ENCODE results near the gene NINJ1.

The NINJ1 gene

GRCh38 chr9:93091453-93092081 lies 42.5 kb downstream of the NINJ1 start:
- Histone ChIP-seq H3K36me3 (ENCODE audit: low read length) (no peaks in the 10 kb centered on the region), H3K9me3 (ENCODE audit: insufficient read depth, low read length) (no peaks in the 10 kb centered on the region), H3K27ac (ENCODE audit: low read depth, low read length) (no peak overlapping the region), H3K4me2 (ENCODE audit: low read depth, low read length, poor library complexity, severe bottlenecking) (no peak overlapping the region), H3K79me2 (ENCODE audit: insufficient read depth, low read length) (no peaks in the 10 kb centered on the region), H3K9ac (ENCODE audit: low read length) (no peak overlapping the region), H3K27me3 (ENCODE audit: low read length) (no peaks in the 10 kb centered on the region), H4K20me1 (ENCODE audit: low read depth, low read length) (no peaks in the 10 kb centered on the region), H3K4me3 (ENCODE audit: insufficient read depth, low read length, poor library complexity, severe bottlenecking) (no peak overlapping the region), H3F3A (ENCODE audit: insufficient read depth) (peaks cover 18% of the 10 kb centered on the region), H3K9me2 (replicated peaks; ENCODE audit: insufficient read depth, low read length) (no peaks in the 10 kb centered on the region), H2AFZ (ENCODE audit: low read depth, low read length, severe bottlenecking) (no peak overlapping the region)
- TF ChIP-seq EZH2phosphoT487 (conservative IDR thresholded peaks at IDR 0.05; ENCODE audit: low read length), result no peak
- no peak for TF ChIP-seq CTCF (IDR thresholded peaks at IDR 0.05; ENCODE audit: insufficient read depth, low read length, poor library complexity, severe bottlenecking)

- Histone ChIP-seq H3K27me3 (ENCODE audit: low read length) (no peaks in the 10 kb centered on the region), H2AFZ (ENCODE audit: low read depth, low read length, severe bottlenecking) (no peak overlapping the region), H3K9me2 (replicated peaks; ENCODE audit: insufficient read depth, low read length) (no peaks in the 10 kb centered on the region), H3K36me3 (ENCODE audit: low read length) (no peaks in the 10 kb centered on the region), H3K4me3 (ENCODE audit: insufficient read depth, low read length, poor library complexity, severe bottlenecking) (no peak overlapping the region), H4K20me1 (ENCODE audit: low read depth, low read length) (no peaks in the 10 kb centered on the region), H3K9me3 (ENCODE audit: insufficient read depth, low read length) (no peaks in the 10 kb centered on the region), H3K27ac (ENCODE audit: low read depth, low read length) (no peak overlapping the region), H3F3A (ENCODE audit: insufficient read depth) (peaks cover 18% of the 10 kb centered on the region), H3K4me2 (ENCODE audit: low read depth, low read length, poor library complexity, severe bottlenecking) (no peak overlapping the region), H3K9ac (ENCODE audit: low read length) (no peak overlapping the region), H3K79me2 (ENCODE audit: insufficient read depth, low read length) (no peaks in the 10 kb centered on the region)
- TF ChIP-seq EZH2phosphoT487 (conservative IDR thresholded peaks at IDR 0.05; ENCODE audit: low read length) (no peak), CTCF (IDR thresholded peaks at IDR 0.05; ENCODE audit: insufficient read depth, low read length, poor library complexity, severe bottlenecking) (no peak)
These were observed 43.0 kb downstream of the NINJ1 start for GRCh38 chr9:93091056-93091452.

GRCh38 chr9:93090091-93090655 lies 43.9 kb downstream of the NINJ1 start:
- Histone ChIP-seq H3K27ac (ENCODE audit: low read depth, low read length) (no peak overlapping the region), H3K4me3 (ENCODE audit: insufficient read depth, low read length, poor library complexity, severe bottlenecking) (no peak overlapping the region), H3K27me3 (ENCODE audit: low read length) (no peaks in the 10 kb centered on the region), H3K4me2 (ENCODE audit: low read depth, low read length, poor library complexity, severe bottlenecking) (no peak overlapping the region), H3F3A (ENCODE audit: insufficient read depth) (peaks cover 18% of the 10 kb centered on the region), H3K36me3 (ENCODE audit: low read length) (no peaks in the 10 kb centered on the region), H3K9me2 (replicated peaks; ENCODE audit: insufficient read depth, low read length) (no peaks in the 10 kb centered on the region), H2AFZ (ENCODE audit: low read depth, low read length, severe bottlenecking) (no peak overlapping the region), H3K9ac (ENCODE audit: low read length) (no peak overlapping the region), H3K9me3 (ENCODE audit: insufficient read depth, low read length) (no peaks in the 10 kb centered on the region), H4K20me1 (ENCODE audit: low read depth, low read length) (no peaks in the 10 kb centered on the region), H3K79me2 (ENCODE audit: insufficient read depth, low read length) (no peaks in the 10 kb centered on the region)
- TF ChIP-seq CTCF (IDR thresholded peaks at IDR 0.05; ENCODE audit: insufficient read depth, low read length, poor library complexity, severe bottlenecking), result no peak
- TF ChIP-seq EZH2phosphoT487 (conservative IDR thresholded peaks at IDR 0.05; ENCODE audit: low read length), result no peak

Measured in SU-DHL-6 (cell line).